Skin of body (tissue), 2 donors: ENCODE results near the gene PON2. TPM values are rescaled to one million over a fixed set of nuclear protein-coding genes. Genes with fewer than 3 reads are reported as not detected.

Experiments used
- DNase-seq: peaks from one replicate; lab custom pipeline; 2025; lab: John Stamatoyannopoulos, UW
- total RNA-seq: library from RNA; depleted of rRNA; stranded (reverse); fragments of >200 nt; gene quantifications from one replicate; pipeline ENCODE4 v1.2.3, GENCODE V29; 2014

PON2 gene
- total RNA-seq, 1 donor from 2014 or later: 80.1 TPM

GRCh38 chr7:95444796-95445195, 10.0 kb upstream of the PON2 start:
- DNase-seq: no peak

GRCh38 chr7:95441042-95441823, 6.4 kb upstream of the PON2 start:
- no peak for DNase-seq

DNA sequence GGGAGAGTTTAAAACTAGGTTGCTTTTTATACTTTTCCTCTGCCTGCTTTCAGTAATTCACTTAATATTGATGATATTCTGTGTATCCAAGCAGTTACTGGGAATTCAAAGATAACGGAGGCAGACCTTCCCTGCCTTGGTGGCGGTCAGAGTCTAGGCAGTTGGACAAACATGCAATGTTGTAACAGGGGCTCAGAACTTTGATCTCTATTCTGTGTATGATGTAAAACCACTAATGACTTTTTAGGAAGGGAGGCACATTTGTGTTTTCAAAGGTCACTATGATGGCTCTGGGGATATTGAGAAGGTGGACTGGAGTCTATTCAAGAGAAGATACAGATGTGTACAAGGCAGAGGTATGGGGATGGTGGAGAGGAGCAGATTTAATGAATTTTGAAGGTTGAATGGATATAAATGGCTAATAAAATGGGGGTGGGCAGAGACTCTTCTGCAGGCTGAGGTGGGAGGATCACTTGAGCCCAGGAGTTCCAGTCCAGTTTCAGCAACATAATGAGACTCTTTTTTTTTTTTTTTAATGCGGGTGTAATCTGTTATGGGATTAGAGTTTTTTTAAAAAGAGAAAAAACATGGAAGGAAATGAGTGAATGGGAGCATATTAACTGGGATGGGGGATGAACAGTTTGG, 5.7 kb upstream of the PON2 start:
- DNase-seq: no peak

GRCh38 chr7:95436407-95436806, 1.6 kb upstream of the PON2 start:
- DNase-seq: no peak

DNA sequence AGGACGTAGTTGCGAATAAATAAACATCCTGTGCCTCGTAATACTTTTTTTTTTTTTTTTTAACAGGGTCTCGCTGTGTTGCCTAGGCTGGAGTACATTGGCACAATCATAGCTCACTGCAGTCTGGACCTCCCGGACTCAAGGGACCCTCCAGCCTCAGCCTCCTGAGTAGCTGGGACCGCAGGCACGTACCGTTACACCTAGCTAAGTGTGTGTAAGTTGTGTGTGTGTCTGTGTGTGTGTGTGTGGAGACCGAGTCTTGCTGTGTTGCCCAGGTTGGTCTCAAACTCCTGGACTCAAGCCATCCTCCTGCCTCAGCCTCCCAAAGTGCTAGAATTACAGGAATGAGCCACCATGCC, 573 bp upstream of the PON2 start:
- no peak for DNase-seq

- DNase-seq: no peak
Measured at GRCh38 chr7:95433952-95434556, 774 bp downstream of the PON2 start.

GRCh38 chr7:95433129-95433528, 1.7 kb downstream of the PON2 start:
- DNase-seq: no peak

DNA sequence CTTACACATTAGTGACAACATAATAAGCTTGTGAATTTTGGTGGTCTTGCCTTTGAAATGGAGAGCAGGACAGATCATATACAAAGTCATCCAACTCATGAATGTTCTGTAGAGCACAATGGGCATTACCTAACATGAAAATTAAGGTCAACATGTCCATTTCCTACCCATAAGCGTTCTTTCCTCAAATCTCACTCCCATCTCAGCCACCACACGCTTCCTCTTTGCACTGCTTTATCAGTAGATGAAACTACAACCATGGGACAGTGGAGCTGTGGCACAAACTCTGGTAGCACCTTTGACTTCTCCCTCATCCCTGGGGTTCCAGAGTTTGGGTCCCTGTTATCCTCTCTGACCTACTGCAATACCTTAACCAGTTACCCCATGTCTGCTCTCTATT, 2.2 kb downstream of the PON2 start:
- no peak for DNase-seq

DNA sequence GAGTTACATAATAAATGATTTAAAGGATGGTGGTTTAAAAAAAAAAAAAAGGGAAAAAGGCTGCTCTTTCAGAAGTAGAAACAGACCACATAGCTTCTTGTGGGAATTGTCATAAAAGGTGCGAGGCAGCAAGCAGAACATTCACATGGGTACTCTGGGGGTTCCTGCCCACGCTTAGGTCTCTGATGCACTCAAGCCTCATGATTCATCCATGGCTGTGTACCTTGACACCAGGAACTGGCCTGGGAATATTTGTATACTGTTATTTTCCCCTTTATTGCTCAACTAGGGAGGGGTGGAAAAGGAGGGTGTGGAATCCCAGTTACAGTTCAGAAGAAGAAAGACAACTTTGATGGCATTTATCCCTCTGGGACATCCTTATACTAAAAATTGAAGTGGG, 4.0 kb downstream of the PON2 start:
- DNase-seq: no peak

DNA sequence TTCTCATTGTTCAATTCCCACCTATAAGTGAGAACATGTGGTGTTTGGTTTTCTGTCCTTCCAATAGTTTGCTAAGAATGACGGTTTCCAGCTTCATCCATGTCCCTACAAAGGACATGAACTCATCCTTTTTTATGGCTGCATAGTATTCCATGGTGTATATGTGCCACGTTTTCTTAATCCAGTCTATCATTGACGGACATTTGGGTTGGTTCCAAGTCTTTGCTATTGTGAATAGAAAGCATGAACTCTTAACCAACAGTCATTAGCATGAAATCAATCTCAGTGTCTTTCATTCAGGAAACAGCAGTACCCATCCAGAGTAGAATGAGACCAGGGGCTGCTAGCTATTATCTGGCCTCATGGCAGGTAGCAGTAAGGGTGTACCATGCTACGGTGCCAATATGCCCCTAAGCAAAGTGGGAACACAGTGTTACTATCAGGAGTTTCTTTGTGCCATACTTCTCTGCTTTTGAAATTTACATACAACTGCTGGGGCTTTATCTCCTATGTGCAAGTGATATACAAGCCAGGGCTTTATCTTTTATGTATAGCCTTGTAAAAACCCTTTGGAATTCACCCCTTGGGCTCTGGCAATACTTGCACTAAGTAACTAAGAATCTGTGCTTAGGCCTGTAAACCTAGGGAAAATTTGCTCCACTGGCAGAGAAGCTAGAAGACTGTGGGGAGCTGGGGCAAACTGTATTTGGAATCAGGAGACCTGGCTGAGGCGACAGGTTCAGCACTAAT, 5.4 kb downstream of the PON2 start:
- no peak for DNase-seq

DNA sequence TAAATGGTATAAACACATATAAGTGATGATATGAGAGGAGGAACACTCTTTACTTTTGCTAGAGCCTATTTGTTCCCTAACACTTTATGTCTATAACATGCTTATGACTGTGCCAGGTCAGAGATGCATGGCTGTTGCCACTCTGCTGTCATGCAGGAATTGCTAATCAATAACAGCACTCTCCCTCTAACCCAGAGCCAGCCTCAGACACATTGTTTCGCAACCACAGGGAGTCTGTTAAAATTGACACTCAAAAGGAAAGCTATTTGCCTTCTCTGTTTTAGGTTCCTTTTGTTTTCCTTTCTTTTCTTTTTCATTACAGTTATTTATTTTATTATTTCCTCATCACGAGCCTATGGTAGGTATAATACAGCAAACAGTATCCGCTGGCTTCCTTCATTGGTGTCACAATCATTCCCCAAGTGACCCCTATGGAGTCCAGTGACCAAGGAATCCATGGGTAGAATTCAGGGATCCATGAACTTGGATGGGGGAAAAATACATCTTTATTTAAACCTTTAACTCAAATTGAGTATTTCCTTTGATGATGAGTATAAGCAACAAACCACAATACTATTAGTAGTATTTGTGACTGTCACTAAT, 6.8 kb downstream of the PON2 start:
- DNase-seq: no peak

GRCh38 chr7:95427166-95427565, 7.7 kb downstream of the PON2 start:
- DNase-seq: no peak

DNA sequence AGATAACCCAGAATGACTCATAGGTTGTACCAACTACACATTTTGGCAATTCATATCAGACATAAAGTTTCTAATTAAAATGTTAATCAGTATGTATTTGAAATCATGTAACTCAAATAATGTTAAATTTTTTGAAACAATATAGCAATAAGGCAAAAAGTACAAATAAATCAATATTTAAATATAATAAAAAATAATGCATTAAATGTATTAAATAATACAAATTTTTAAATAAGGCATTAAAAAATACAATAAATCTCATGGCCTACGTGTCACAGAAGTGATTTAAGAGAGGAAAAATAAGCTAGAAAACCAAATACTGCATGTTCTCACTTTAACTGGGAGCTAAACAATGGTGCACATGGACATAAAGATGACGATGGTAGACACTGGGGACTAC, 9.1 kb downstream of the PON2 start:
- no peak for DNase-seq

- DNase-seq: no peak
Measured at GRCh38 chr7:95424716-95425115, 10.1 kb downstream of the PON2 start.

- DNase-seq: no peak
Measured at GRCh38 chr7:95421847-95422444, 12.9 kb downstream of the PON2 start.

GRCh38 chr7:95421000-95421846, 13.6 kb downstream of the PON2 start:
- no peak for DNase-seq

DNA sequence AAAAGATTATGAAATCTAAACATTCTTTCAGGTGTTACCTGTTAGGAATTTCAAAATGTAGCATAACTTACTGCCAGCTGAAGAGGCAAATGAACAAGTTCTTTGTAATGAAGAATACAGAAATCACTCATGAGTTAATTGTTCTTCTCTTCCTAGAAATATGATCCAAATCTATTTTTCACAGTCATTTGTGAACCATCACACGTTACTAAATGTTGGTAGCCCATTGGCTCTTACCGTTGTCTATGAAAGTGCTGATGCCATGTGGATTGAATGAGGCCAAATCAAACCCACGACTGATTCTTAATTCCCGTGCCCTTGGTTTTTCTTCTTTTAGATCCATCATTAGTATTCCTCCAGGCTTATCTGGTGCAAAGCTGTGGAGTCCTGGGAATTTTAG, 22.8 kb downstream of the PON2 start:
- DNase-seq: no peak

- no peak for DNase-seq
Measured at GRCh38 chr7:95411666-95412065, 23.2 kb downstream of the PON2 start.

- no peak for DNase-seq
Measured at GRCh38 chr7:95411036-95411435, 23.8 kb downstream of the PON2 start.

- no peak for DNase-seq
Measured at GRCh38 chr7:95407751-95408150, 27.1 kb downstream of the PON2 start.
